ENCODE data around the gene CERS6. TPM values are rescaled to one million over a fixed set of nuclear protein-coding genes. Genes with fewer than 3 reads are reported as not detected.

Gene CERS6
- total and polyA plus RNA-seq, 8 donors = 18.8 to 24.5 (median 22.1) TPM

DNA sequence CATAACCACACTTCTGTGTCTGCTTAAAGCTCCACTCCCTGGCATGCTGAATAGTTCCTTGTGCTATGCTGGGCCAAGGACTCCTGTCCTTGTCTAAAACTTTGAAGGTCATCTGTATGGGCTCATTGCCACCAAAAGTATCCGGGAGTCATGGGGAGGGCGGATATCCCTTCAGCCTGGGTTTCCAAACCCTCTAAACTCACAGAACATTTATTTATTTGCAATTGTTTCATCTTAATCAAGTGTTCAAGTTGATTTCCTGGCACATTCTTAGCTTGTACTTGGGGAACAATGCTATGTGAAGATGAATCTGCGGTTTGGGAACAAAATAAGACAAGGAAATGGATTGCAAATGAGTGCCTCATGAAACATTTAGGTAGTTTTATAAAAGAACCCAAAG lies 348.1 kb downstream of the CERS6 start:
- peak overlapping the region in 1 of 2 donors; percentile 37 for H3K4me3 ChIP-seq
- intact Hi-C loops (cut with DNase I) = no loop called here

DNA sequence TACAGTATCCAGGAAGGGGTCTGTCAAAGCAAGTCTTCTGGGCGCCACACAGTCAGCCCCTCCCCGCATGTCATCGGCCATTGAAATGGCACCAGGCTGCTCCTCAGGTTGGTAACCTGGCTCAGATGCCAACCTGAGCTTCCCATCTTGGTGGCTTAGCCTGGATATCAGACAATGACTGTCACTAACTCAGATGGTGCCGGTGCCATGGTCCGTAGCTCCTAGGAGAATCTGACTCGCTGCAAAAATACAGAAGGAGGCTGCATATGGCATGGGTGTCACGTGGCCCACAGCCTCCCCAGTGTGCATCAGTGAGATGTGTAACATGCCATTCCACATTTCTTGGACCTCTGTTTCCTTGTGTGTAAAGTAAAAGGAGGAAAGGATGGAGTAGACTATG lies 349.5 kb downstream of the CERS6 start:
- H3K4me3 ChIP-seq = no peak overlapping the region
- intact Hi-C loops (cut with DNase I) = no loop called here
- no peaks in the 10 kb centered on the region for H3K9me3 ChIP-seq
- H3K27ac ChIP-seq = no peak overlapping the region
- ATAC-seq (no peak), DNase-seq (no peak)
- H3K27me3 ChIP-seq = no peaks in the 10 kb centered on the region
- H3K4me1 ChIP-seq = peaks cover 0 to 5% of the 10 kb centered on the region in 2 donors
- TF ChIP-seq, protein P1, sequence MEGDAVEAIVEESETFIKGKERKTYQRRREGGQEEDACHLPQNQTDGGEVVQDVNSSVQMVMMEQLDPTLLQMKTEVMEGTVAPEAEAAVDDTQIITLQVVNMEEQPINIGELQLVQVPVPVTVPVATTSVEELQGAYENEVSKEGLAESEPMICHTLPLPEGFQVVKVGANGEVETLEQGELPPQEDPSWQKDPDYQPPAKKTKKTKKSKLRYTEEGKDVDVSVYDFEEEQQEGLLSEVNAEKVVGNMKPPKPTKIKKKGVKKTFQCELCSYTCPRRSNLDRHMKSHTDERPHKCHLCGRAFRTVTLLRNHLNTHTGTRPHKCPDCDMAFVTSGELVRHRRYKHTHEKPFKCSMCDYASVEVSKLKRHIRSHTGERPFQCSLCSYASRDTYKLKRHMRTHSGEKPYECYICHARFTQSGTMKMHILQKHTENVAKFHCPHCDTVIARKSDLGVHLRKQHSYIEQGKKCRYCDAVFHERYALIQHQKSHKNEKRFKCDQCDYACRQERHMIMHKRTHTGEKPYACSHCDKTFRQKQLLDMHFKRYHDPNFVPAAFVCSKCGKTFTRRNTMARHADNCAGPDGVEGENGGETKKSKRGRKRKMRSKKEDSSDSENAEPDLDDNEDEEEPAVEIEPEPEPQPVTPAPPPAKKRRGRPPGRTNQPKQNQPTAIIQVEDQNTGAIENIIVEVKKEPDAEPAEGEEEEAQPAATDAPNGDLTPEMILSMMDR (IDR thresholded peaks at IDR 0.05) = no peak
- no peaks in the 10 kb centered on the region for H3K36me3 ChIP-seq

More for the DNA sequence above, 348.1 kb downstream of the CERS6 start:
- TF ChIP-seq, protein P1 (IDR thresholded peaks at IDR 0.05) = no peak
- no peaks in the 10 kb centered on the region for H3K27me3 ChIP-seq
- DNase-seq (no peak), ATAC-seq (no peak)
- peak overlapping the region in 1 of 2 donors; percentile 76 for H3K27ac ChIP-seq
- H3K4me1 ChIP-seq = peaks cover 0 to 5% of the 10 kb centered on the region in 2 donors
- no peaks in the 10 kb centered on the region for H3K36me3 ChIP-seq
- H3K9me3 ChIP-seq = no peaks in the 10 kb centered on the region

DNA sequence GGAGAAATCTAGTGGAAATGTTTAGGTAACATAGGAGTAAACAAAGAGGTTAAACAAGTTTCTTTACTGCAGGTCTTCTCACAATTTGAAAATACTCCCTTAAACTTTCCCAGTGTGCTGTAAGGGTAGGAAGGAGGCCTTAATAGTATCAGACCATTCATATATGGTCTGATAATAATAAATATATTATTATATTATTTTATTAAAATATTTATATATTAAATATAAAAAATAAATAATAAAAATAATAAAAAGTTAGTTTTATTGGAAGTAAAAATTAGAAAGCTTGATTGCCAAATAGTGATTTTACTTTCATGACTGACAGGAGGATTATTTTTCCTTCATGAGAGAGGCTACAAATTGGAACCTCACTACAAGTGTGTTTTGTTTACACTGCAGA lies 353.5 kb downstream of the CERS6 start:
- TF ChIP-seq, protein P1 (IDR thresholded peaks at IDR 0.05) = no peak
- Histone ChIP-seq H3K4me1 (no peaks in the 10 kb centered on the region), H3K4me3 (no peak overlapping the region), H3K27ac (no peak overlapping the region), H3K36me3 (no peaks in the 10 kb centered on the region), H3K27me3 (no peaks in the 10 kb centered on the region), H3K9me3 (no peaks in the 10 kb centered on the region)
- DNase-seq (no peak), ATAC-seq (no peak)
- intact Hi-C loops (cut with DNase I) = no loop called here

DNA sequence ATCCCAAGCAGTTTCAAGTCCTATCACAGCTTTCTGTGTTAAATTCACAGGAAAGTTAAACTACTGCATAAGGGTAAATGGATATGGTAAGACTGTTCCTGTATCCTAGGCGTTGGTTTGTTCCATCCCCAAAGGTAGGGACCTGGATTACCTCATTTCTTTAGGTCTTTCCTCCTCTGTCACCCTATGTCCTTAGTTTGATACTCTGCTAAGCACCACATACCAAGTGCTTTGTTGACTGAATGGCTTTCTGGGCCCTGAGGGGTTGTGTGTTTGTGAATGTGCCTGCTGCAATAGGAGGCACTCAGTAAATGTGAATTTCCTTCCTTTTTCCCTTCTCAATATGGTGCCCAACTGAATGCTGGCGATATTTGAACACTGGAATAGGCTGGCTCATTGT lies 354.2 kb downstream of the CERS6 start:
- no peaks in the 10 kb centered on the region for H3K27me3 ChIP-seq
- DNase-seq (no peak), ATAC-seq (no peak)
- H3K4me1 ChIP-seq = no peaks in the 10 kb centered on the region
- TF ChIP-seq, protein P1 (IDR thresholded peaks at IDR 0.05) = no peak
- no peak overlapping the region for H3K4me3 ChIP-seq
- no peaks in the 10 kb centered on the region for H3K36me3 ChIP-seq
- intact Hi-C loops (cut with DNase I) = no loop called here
- H3K27ac ChIP-seq = no peak overlapping the region
- H3K9me3 ChIP-seq = no peaks in the 10 kb centered on the region

DNA sequence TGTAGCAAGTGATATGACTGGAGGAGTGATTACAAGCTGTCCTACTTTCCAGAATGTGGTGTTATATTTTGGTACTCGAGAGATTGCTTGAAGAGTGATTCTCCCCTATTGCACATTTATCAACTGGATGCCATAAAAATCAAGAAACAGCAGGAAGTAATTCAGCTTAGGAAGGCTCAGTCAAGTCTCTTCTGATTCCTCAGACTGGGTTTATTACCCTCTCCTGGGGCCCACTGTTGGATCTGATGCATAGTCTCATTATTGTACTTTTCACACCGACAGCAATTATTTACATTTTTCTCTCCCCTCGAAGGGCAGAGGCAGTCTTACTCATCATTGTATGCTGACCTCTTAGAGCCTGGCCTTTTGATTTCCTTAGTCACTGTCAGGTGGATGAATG lies 355.6 kb downstream of the CERS6 start:
- intact Hi-C loops (cut with DNase I) = no loop called here
- no peaks in the 10 kb centered on the region for H3K4me1 ChIP-seq
- ATAC-seq = no peak
- no peaks in the 10 kb centered on the region for H3K36me3 ChIP-seq
- TF ChIP-seq, protein P1 (IDR thresholded peaks at IDR 0.05) = no peak
- H3K9me3 ChIP-seq = no peaks in the 10 kb centered on the region
- DNase-seq = no peak
- H3K27ac ChIP-seq = no peak overlapping the region
- no peaks in the 10 kb centered on the region for H3K27me3 ChIP-seq
- H3K4me3 ChIP-seq = no peak overlapping the region
